PFSK-1 (cell line): Measurements from ENCODE around the gene VAV2.

Source experiments
- SIN3A ChIP-seq: IDR thresholded peaks from 2 replicates; pipeline ENCODE4 v1.6.1; 2012; ENCODE audit warnings: mild to moderate bottlenecking, low read length, moderate library complexity, borderline replicate concordance; ENCODE audit not compliant: insufficient read depth
- TAF1 ChIP-seq: IDR thresholded peaks from 2 replicates; pipeline ENCODE4 v1.6.1; 2012; ENCODE audit warnings: low read length, control low read depth, borderline replicate concordance; ENCODE audit not compliant: insufficient read depth

GRCh38 chr9:134007571-134007970 lies 15.4 kb upstream of the VAV2 start:
- TF ChIP-seq SIN3A (no peak), TAF1 (no peak)
